A673 (cell line): ENCODE measurements around the gene WDR43.

ENCODE experiments used
- EZH2 ChIP-seq: fragments of 200-600 bp; sonication (generic); IDR thresholded peaks from 2 replicates; pipeline ENCODE4 v1.6.1; 2017; ENCODE audit warnings: borderline replicate concordance, low read depth, mild to moderate bottlenecking, mixed read lengths, antibody characterized with exemption, low read length; ENCODE audit not compliant: poor library complexity, severe bottlenecking
- TF ChIP-seq, protein P1 (sequence below): fragments of 300-800, 200-600 bp; sonication (generic); conservative IDR thresholded peaks from 2 replicates; pipeline ENCODE4 v1.5.1; 2017; ENCODE audit warnings: low read depth, mild to moderate bottlenecking, antibody characterized with exemption, low read length, moderate library complexity, mixed read lengths

DNA sequence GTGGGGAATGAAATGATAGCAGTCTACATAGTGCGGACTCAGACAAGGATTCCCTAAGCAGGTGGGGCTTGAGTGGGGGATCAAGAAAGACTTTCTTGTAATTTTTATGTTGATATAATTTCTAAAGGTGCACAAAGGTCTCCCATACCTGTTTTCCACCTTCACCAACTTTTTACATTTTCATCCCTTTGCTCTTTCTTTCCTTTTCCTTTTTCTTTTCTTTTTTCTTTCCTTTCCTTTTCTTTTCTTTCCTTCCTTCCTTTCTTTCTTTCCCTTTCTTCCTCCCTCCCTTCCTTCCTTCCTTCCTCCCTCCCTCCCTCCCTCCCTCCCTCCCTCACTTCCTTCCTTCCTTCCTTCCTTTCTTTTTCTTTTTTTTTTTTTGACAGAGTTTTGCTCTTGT is 14.3 kb upstream of the WDR43 start:
- TF ChIP-seq, protein P1, sequence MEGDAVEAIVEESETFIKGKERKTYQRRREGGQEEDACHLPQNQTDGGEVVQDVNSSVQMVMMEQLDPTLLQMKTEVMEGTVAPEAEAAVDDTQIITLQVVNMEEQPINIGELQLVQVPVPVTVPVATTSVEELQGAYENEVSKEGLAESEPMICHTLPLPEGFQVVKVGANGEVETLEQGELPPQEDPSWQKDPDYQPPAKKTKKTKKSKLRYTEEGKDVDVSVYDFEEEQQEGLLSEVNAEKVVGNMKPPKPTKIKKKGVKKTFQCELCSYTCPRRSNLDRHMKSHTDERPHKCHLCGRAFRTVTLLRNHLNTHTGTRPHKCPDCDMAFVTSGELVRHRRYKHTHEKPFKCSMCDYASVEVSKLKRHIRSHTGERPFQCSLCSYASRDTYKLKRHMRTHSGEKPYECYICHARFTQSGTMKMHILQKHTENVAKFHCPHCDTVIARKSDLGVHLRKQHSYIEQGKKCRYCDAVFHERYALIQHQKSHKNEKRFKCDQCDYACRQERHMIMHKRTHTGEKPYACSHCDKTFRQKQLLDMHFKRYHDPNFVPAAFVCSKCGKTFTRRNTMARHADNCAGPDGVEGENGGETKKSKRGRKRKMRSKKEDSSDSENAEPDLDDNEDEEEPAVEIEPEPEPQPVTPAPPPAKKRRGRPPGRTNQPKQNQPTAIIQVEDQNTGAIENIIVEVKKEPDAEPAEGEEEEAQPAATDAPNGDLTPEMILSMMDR: no peak
- TF ChIP-seq EZH2: no peak
